Neutrophil (primary cell): ENCODE measurements around the gene COL15A1.
"Not testable (repeated sequence)": the region's sequence is repeated elsewhere in the genome, so short reads cannot be mapped to it uniquely, and the experiment has no call there.

ENCODE experiments used
- H3K27ac ChIP-seq: fragments of 200-600 bp; sonication (generic); 2 replicates; pipeline ENCODE4 v1.5.1; 2016; ENCODE audit warnings: mild to moderate bottlenecking, moderate library complexity
- H3K27me3 ChIP-seq: fragments of 200-600 bp; sonication (generic); 2 replicates; pipeline ENCODE4 v1.6.0; 2016; ENCODE audit warnings: mild to moderate bottlenecking
- H3K36me3 ChIP-seq: fragments of 200-600 bp; sonication (generic); 2 replicates; pipeline ENCODE4 v1.5.1; 2017
- H3K4me1 ChIP-seq, 2 experiments: fragments of 200-600 bp in 1 of 2; sonication (generic) in 1 of 2; 1 replicate in 1 of 2; 2 replicates in 1 of 2; pipeline versions ENCODE4 v1.5.1 to v1.6.1; 2013 to 2016; ENCODE audit warnings: low read depth in 1 of 2, low read length in 1 of 2, mild to moderate bottlenecking in 1 of 2, moderate library complexity in 1 of 2; ENCODE audit not compliant: control insufficient read depth in 1 of 2, insufficient read depth in 1 of 2
- H3K4me3 ChIP-seq, 2 experiments: fragments of 200-600 bp in 1 of 2; sonication (generic) in 1 of 2; 1 replicate in 1 of 2; 2 replicates in 1 of 2; pipeline ENCODE4 v1.5.1; 2013 to 2016; ENCODE audit warnings: low read depth in 1 of 2, low read length in 1 of 2, mild to moderate bottlenecking in 1 of 2, moderate library complexity in 1 of 2
- H3K9me3 ChIP-seq: fragments of 200-600 bp; sonication (generic); 2 replicates; pipeline ENCODE4 v1.5.1; 2016
- TF ChIP-seq, protein P1 (sequence below): fragments of 200-600 bp; sonication (generic); IDR thresholded peaks from 2 replicates; pipeline ENCODE4 v1.5.1; 2016; ENCODE audit warnings: antibody characterized with exemption

Gene COL15A1

DNA sequence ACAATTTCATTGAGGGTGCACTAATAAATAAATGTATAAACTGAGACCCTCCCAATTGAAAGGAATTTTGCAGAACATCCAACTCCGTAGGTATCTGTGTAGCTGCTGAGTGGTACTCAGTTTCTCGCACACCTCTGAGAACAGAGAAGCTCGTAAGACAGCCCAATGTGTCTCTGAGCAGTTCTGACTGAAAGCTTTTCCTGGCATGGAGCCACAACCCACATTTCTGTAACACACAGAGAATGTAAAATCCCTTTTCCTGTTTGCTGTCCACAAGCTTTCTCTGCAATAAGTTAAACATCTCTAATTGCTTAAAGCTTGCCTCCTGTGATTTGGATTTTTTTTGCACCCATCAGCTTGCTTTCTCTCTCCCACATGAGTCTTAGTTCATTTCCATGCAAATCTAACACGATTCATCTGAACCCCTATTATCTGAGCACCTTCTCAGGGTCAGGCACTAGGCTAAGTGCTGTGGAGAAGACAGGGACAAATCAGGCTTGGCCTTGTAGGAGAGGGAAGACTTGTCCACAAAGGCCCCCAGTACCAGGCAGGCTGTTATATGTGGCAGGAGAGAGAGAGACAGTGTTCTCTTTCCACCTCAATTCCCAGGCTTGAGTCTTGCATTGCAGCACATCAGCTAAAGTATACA, 44.2 kb upstream of the COL15A1 start:
- Histone ChIP-seq H3K4me1 (peaks cover 17 to 21% of the 10 kb centered on the region in 2 experiments), H3K4me3 (no peak overlapping the region), H3K27me3 (peaks cover 77% of the 10 kb centered on the region), H3K9me3 (no peaks in the 10 kb centered on the region), H3K27ac (no peak overlapping the region), H3K36me3 (no peaks in the 10 kb centered on the region)
- TF ChIP-seq, protein P1, sequence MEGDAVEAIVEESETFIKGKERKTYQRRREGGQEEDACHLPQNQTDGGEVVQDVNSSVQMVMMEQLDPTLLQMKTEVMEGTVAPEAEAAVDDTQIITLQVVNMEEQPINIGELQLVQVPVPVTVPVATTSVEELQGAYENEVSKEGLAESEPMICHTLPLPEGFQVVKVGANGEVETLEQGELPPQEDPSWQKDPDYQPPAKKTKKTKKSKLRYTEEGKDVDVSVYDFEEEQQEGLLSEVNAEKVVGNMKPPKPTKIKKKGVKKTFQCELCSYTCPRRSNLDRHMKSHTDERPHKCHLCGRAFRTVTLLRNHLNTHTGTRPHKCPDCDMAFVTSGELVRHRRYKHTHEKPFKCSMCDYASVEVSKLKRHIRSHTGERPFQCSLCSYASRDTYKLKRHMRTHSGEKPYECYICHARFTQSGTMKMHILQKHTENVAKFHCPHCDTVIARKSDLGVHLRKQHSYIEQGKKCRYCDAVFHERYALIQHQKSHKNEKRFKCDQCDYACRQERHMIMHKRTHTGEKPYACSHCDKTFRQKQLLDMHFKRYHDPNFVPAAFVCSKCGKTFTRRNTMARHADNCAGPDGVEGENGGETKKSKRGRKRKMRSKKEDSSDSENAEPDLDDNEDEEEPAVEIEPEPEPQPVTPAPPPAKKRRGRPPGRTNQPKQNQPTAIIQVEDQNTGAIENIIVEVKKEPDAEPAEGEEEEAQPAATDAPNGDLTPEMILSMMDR = no peak

DNA sequence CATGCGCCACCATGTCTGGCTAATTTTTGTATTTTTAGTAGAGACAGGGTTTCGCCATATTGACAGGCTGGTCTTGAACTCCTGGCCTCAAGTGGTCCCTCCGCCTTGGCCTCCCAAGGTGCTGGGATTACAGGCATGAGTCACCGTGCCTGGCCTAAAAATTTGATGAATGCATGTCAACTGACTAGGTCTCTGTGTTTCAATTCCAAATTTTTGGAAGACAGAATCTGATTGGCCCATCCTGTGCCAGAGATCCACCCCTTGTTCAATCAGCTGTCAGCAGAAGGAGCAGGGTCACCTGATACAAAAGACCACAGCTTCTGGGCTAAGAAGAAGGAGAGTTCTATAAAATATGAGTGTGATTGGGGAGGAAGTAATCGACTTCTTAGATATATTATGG, 43.5 kb upstream of the COL15A1 start:
- Histone ChIP-seq H3K4me3 (no peak overlapping the region), H3K36me3 (no peaks in the 10 kb centered on the region), H3K9me3 (no peaks in the 10 kb centered on the region), H3K27ac (no peak overlapping the region), H3K4me1 (peaks cover 11 to 14% of the 10 kb centered on the region in 2 experiments), H3K27me3 (peaks cover 80% of the 10 kb centered on the region)
- TF ChIP-seq, protein P1 = no peak

DNA sequence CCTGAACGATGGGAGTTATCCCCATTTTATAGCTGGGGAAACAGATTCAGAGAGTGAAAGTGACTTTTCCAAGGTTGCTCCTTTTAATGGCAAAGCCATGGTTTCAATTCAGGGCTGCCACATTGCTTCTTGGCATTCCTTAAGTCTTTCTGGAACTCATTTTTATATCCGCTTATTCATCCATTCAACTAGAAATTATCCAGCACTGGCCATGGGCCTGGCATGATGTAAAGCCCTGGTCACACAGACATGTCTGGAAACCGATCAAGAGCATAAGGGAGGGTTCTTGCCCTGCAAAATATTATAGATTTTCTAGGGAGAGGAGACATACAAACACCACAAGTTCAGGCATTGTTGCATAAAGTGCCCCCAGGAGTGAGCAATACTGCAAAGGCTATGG, 43.0 kb upstream of the COL15A1 start:
- no peak overlapping the region for H3K4me3 ChIP-seq
- H3K4me1 ChIP-seq = peaks cover 11 to 13% of the 10 kb centered on the region in 2 experiments
- peaks cover 84% of the 10 kb centered on the region for H3K27me3 ChIP-seq
- no peak overlapping the region for H3K27ac ChIP-seq
- TF ChIP-seq, protein P1 = no peak
- no peaks in the 10 kb centered on the region for H3K9me3 ChIP-seq
- no peaks in the 10 kb centered on the region for H3K36me3 ChIP-seq

DNA sequence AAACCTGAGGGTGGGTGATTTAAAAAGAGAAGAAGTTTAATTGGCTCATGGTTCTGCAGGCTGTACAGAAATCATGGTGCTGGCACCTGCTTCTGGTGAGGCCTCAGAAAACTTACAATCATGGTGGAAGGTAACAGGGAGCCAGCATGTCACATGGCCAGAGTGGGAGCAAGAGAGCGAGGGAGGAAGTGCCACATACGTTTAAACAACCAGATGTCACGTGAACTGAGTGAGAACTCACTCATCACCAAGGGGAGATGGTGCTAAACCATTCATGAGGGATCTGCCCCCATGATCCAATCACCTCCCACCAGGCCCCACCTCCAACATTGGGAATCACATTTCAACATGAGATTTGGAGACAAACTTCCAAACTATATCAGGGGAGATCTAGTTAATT, 41.9 kb upstream of the COL15A1 start:
- not testable (repeated sequence) for H3K27ac ChIP-seq, H3K4me3 ChIP-seq, H3K9me3 ChIP-seq, H3K36me3 ChIP-seq, H3K4me1 ChIP-seq
- H3K27me3 ChIP-seq = peaks cover 94% of the 10 kb centered on the region

DNA sequence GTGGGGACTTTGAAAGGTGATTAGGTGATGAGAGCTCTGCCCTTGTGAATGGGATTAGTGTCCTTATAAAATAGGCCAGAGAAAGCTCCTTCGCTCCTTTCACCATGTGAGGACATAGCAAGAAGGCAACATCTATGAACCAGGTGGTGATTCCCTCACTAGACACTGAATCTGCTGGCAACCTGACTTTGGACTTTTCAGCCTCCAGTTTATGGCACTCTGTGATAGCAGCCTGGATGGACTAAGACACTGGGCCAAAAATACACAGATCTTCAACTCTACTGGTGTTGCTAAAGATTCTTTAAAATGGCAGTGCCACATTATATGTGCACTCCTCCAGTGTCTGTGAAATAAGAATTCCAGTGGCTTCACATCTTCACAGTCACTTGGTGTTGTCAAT, 41.2 kb upstream of the COL15A1 start:
- Histone ChIP-seq H3K36me3 (no peaks in the 10 kb centered on the region), H3K4me1 (peaks cover 0 to 6% of the 10 kb centered on the region in 2 experiments), H3K27me3 (peaks cover 90% of the 10 kb centered on the region), H3K27ac (no peak overlapping the region), H3K9me3 (no peaks in the 10 kb centered on the region), H3K4me3 (no peak overlapping the region)
- TF ChIP-seq, protein P1 = no peak

DNA sequence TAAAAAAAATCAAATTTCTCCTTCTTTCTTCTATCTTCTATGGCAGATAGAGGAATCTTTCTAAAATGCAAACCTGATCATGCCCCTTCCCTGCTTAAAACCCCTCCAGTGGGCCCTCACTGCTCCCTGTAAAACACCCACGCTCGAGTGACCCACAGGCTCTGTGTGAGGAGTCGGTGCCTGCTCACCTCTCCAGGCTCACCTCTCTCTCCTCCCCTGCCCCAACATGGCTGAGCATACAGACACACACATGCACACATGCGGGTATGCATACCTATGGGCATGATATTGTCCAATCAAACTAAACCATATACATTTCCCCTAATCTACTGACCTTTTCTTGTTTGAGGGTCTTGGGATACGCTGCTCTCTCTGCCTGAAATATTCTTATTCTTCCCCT, 40.8 kb upstream of the COL15A1 start:
- no peaks in the 10 kb centered on the region for H3K9me3 ChIP-seq
- H3K27ac ChIP-seq = no peak overlapping the region
- H3K4me1 ChIP-seq = peaks cover 0 to 6% of the 10 kb centered on the region in 2 experiments
- TF ChIP-seq, protein P1 = no peak
- peaks cover 86% of the 10 kb centered on the region for H3K27me3 ChIP-seq
- H3K36me3 ChIP-seq = no peaks in the 10 kb centered on the region
- H3K4me3 ChIP-seq = no peak overlapping the region
